ENCODE data around the gene RRAS2.
A peak's percentile ranks its signal among the peaks of the same experiment; 100 is the strongest.

Gene RRAS2

DNA sequence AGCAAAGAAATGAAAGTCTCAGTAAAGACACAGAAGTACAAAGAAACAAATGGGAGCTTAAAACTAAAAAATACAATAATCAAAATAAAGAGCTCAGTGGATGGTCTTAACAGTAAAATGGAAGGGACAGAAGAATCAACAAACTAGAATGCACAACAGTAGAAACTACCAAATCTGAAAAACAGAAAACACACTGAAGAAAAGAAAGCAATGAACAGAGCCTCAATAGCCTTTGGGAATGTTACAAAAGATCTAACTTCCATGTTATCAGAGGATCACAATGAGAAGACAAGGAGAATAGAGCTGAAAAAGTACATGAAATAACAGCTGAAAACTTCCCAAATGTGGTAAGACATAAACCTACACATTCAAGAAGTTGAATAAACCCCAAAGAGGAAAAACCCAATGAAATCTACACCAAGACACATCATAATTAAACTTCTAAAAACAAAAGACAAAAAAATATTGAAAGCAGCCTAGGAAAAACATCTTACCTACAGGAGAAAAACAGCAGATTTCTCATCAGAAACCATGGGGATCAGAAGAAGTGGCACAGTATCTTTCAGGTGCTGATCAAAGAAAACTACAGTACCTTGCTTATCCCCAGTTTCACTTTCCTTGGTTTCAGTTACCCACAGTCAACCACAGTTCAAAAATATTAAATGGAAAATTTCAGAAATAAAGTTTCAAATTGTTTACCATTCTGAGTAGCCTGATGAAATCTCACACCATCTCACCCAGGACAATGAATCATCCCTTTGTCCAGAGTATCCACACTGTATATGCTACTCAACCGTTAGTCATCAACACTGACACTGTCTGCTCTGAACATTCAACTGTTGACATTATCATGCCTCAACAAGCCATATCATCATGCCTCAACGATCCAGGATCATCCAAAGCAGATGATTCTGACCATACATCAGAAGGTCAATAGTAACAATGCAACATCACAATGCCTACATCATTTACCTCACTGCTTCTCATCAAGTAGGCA is 22.2 kb downstream of the RRAS2 start:
- DNase-seq (ENCODE audit: low read depth in 2 of 2) = no peak

GRCh38 chr11:14335712-14336111 is 23.3 kb downstream of the RRAS2 start:
- no peak for DNase-seq (ENCODE audit: low read depth in 2 of 2)

DNA sequence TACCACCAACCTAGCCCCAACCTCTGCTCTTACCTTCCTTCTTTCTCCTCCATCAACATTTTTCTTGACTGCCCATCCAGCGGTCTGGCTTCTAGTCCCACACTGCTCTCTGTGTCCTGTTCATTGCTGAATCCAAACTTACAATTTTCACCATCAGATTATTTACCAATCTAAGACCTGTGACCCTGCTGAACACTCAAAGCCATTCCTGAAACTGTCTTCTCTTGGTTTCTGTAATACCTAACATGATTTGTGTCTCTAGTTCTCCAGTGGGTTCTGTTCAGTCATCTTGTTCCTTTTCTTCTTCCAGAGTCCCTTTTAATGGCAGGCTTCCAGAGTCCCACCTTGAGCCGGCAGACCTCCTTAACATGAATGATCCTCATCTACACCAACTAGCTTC is 24.1 kb downstream of the RRAS2 start:
- no peak for DNase-seq (ENCODE audit: low read depth in 2 of 2)

DNA sequence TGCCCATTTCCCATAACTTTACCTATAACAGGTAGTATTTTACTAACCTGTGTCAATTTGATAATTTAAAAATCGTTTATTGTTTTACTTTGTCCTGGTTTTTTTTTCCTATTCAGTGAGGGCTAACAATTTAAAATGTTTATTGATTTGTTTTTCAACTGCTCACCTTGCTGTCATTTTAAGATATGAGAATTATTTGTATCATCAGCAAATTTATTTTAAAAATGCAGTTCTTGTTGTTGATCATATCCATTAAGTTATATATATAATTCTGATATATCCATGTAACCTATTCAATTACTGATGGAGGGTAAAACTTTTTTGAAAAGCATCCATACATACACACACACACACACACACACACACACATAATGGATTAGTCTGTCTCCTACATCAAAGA is 24.8 kb downstream of the RRAS2 start:
- no peak for DNase-seq (ENCODE audit: low read depth in 2 of 2)

DNA sequence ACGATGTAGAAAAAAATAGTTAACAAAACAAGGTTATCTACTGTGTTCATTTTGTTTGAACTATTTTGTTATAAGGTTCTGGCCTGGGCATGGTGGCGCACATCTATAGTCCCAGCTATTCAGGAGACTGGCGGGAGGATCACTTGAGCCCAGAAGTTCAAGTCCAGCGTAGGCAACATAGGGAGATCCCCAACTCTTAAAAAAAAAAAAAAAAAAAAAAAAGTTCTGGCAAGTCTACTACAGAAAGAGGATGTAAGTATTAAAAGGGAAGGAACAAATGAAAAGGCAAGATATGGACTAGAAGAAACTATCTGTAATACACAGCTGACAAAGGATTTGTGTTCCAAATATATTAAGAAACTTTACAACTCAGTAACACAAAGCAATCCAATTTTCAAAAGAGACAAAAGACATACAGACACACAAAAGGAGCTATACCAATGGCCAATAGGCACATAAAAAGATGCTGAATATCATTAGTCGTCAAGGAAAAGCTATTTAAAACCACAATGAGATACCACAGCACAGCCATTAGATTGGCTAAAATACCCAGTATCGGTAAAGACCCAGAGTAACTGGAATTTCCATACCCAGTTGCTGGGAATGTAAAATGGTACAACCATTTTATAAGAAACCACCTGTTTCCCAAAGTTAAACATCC is 27.4 kb downstream of the RRAS2 start:
- no peak for DNase-seq (ENCODE audit: low read depth in 2 of 2)

GRCh38 chr11:14330881-14331280 is 28.1 kb downstream of the RRAS2 start:
- DNase-seq (ENCODE audit: low read depth in 2 of 2) = no peak

- no peak for DNase-seq (ENCODE audit: low read depth in 2 of 2)
Observed at GRCh38 chr11:14329702-14330101, 29.3 kb downstream of the RRAS2 start.

DNA sequence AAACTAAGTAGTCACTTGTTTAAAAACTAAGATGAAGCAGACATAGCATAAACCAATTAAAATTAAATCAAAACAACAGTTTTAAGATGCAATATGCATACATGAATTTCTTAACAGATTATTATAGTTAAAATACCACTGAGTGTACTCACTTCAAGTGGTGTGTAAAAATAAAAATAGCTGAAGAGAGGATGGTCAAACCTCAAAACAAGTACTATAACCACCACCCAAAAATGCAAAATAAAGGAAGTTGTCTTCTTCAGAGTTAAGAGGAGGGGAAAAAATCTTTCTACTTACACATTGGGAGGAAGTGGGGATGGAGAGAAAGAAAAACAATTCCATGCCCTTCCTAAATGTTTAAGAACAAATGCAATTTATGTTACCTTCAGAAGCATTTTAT is 31.9 kb downstream of the RRAS2 start:
- DNase-seq (ENCODE audit: low read depth in 2 of 2) = no peak

DNA sequence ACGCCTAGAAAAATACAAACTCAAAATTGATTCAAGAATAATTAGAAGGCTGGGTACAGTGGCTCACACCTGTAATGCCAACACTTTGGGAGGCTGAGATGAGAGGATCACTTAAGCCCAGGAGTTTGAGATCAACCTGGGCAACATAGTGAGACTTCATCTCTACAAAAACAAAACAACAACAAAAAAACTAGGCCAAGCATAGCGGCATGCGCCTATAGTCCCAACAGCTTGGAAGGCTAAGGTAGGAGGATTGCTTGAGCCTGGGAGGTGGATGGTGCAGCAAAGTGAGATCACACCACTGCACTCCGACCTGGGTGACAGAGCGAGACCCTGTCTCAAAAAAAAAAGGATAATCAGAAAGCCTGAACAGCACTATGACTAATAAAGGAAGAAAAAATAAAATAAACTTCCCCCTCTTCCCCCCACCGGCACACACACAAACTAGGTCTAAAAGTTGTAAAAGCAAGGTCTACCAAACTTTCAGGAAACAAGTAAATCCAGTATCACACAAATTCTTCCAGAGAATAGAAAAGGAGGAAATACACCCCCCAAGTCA is 35.8 kb downstream of the RRAS2 start:
- DNase-seq (ENCODE audit: low read depth in 2 of 2) = no peak

DNA sequence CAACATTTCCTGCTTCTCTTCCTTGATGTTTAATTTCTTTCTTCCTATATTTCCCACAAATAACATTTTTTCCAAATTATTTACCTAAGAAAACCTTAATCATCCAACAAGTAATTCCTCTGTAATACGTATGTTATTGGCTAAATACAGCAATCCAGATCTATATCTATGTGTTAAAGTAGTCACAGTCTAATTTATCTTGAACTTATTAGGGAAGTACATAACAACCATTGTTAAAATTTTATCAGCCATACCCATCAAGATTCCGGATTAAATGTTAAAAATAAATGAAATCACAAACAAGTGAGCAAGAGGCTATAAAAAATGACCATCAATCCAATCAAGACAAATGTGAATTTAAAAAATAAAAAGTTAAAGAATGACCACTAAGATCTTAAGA is 36.5 kb downstream of the RRAS2 start:
- DNase-seq (ENCODE audit: low read depth in 2 of 2) = no peak

DNA sequence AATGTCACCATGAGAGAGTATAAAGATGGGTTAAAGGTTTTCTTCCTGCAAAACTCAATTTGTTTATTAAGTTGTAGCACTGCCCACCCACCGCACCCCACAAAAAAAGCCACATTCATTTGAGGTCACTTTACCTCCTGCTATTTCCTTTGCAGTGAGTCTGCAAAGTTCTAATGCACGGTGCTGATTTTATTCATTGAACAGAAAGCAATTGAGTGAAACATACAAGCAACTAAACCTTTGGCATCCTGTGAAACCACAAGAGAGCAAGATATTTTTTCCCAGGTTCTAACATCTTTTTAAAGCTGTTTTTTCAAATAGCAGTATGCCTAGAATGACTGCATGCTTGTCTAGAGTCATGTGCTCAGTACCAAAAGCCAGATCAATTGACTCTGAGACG is 39.0 kb downstream of the RRAS2 start:
- DNase-seq (ENCODE audit: low read depth in 2 of 2) = peak in 1 of 2 donors; percentile 8

- no peak for DNase-seq (ENCODE audit: low read depth in 2 of 2)
Observed at GRCh38 chr11:14318581-14318981, 40.4 kb downstream of the RRAS2 start.

GRCh38 chr11:14317659-14318325 is 41.2 kb downstream of the RRAS2 start:
- DNase-seq (ENCODE audit: low read depth in 2 of 2) = no peak

DNA sequence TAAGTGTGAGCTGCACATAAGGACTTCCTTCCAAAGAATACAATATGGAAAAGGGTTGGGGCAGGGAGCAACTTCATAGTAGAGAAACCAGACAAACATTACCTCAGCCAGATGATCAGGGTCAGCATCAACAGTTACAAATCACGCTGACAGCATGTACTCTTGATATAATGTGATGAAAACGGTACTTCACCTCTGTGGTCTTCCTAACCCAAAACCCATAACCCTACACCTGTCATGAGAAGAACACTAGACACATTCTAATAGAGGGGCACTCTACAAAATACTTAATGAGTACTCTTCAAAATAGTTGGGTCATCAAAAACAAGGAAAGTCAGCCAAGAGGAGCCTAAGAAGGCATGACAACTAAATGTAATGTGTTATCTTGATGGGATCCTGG is 43.9 kb downstream of the RRAS2 start:
- DNase-seq (ENCODE audit: low read depth in 2 of 2) = no peak

- no peak for DNase-seq (ENCODE audit: low read depth in 2 of 2)
Observed at GRCh38 chr11:14314127-14314526, 44.9 kb downstream of the RRAS2 start.

GRCh38 chr11:14312736-14313438 is 46.1 kb downstream of the RRAS2 start:
- DNase-seq (ENCODE audit: low read depth in 2 of 2) = no peak

GRCh38 chr11:14310679-14311078 is 48.3 kb downstream of the RRAS2 start:
- DNase-seq (ENCODE audit: low read depth in 2 of 2) = no peak

DNA sequence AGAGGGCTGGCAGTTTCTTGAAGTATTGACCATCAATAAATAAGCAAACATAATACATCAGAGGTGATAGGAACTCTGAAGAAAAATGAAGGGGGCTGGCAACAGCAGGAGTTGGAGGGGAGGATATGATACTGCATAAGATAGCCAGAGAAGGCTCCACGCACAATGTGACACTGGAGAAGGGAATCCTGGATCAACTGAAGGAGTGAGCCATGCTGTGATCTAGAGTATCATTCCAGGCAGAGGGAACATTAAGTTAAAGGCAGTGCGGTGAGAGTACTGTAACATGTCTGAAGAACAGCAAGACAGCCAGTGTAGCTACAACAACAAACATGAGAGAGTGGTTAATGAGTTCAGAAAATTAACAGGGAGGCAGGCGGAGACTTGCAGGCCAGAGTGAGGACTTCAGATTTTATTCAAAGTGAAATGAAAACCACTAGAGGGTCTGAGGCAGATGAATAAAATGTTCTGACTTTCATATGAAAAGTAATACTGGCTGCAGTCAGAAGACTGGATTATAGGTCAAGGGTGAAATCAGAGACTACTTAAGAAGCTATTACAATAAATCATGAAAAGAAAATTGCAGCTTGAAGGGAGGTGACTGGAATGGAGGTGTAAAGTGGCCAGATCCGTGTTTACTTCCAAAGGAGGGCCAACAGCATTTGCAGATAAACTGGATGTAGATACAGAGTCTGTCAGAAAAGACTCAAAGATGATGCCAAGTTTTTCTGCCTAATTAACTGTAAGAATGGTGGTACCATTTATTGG is 49.4 kb downstream of the RRAS2 start:
- no peak for DNase-seq (ENCODE audit: low read depth in 2 of 2)

GRCh38 chr11:14308897-14309387 is 50.0 kb downstream of the RRAS2 start:
- DNase-seq (ENCODE audit: low read depth in 2 of 2) = no peak

DNA sequence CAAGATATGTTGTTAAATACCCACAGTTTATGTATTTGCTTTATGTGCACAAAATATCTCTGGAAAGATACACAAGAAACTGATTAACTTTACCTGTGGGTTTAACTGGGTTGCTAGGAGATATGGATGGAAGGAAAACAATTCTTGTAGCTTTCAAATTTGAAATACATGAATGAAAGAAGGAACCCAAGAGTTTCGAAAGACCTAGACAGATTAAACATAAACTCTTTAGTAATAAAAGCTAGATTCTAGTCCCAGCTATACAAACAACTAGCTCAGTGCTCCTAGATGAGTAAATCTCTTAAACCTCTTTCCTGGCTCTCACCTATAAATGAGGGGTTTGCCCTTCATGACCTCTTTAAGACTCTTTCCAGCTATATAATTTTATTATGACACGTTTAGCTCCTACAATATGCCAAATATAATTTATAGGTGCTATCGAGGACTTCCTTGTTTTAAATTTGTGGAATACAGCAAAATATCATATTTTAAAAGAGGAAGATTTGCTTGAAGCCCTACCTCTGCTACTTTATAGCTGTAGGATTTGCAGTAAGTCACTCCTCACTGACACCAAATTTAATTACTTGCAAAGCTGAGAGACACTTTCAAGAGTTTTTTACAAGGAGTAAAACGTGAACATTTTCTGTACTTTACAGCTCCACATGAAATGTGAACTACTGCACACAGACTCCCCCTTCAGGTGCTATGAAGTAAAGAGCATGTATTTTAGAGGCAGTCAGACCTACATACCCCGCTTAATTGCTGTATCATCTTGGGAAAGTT is 50.7 kb downstream of the RRAS2 start:
- DNase-seq (ENCODE audit: low read depth in 2 of 2) = no peak
